Activated CD4-positive, alpha-beta T cell treated with anti-CD3 and anti-CD28 coated beads for 1 hour (primary cell): ENCODE data around the gene ROCK2.
A peak's percentile ranks its signal among the peaks of the same experiment; 100 is the strongest.
"Not testable (repeated sequence)": the region's sequence is repeated elsewhere in the genome, so short reads cannot be mapped to it uniquely, and the experiment has no call there.

Experiments
- DNase-seq: peaks from one replicate; pipeline ENCODE4 v3.0.0-alpha.2; 2020

The ROCK2 gene

GRCh38 chr2:11168488-11168887 is 175.9 kb downstream of the ROCK2 start:
- no peak for DNase-seq

DNA sequence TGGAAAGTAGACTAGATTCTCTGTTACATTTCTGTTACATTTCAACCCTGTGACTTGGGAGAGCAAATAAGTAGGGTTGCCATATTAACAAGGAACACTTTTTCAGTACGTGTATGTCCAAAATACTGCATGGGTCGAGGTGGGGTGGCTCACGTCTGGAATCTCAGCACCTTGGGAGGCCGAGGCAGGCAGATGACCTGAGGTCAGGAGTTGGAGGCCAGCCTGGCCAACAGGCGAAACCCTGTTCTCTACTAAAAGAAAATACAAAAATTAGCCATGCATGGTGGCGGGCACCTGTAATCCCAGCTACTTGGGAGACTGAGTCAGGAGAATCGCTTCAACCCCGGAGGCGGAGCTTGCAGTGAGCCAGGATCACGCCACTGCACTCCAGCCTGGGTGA is 178.0 kb downstream of the ROCK2 start:
- DNase-seq = no peak

DNA sequence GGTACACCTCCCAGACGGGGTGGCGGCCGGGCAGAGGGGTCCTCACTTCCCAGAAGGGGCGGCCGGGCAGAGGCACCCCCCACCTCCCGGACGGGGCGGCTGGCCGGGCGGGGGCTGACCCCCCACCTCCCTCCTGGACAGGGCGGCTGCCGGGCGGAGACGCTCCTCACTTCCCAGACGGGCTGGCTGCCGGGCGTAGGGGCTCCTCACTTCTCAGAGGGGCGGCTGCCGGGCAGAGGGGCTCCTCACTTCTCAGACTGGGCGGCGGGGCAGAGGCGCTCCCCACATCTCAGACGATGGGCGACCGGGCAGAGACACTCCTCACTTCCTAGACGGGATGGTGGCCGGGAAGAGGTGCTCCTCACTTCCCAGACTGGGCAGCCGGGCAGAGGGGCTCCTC is 179.4 kb downstream of the ROCK2 start:
- not testable (repeated sequence) for DNase-seq

- no peak for DNase-seq
Measured at GRCh38 chr2:11163439-11164317, 180.8 kb downstream of the ROCK2 start.

DNA sequence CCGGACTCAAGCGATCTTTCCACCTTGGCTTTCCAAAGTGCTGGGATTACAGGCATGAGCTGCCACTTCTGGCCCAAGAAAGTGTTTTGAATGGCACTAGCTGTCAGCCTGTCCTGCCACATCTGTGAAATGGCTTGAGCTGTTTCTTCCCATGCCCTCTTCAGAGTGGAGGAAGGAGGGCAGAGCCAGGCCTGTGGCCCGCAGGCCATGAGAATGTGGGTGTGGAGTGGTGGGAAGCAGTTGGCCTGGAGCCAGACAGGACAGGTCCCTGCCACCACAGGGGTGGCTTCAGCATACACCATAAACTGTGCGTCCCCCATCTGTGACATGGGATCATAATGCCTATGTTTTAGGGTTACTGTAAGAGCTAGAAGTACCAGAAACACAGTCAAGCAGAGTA is 182.7 kb downstream of the ROCK2 start:
- no peak for DNase-seq

DNA sequence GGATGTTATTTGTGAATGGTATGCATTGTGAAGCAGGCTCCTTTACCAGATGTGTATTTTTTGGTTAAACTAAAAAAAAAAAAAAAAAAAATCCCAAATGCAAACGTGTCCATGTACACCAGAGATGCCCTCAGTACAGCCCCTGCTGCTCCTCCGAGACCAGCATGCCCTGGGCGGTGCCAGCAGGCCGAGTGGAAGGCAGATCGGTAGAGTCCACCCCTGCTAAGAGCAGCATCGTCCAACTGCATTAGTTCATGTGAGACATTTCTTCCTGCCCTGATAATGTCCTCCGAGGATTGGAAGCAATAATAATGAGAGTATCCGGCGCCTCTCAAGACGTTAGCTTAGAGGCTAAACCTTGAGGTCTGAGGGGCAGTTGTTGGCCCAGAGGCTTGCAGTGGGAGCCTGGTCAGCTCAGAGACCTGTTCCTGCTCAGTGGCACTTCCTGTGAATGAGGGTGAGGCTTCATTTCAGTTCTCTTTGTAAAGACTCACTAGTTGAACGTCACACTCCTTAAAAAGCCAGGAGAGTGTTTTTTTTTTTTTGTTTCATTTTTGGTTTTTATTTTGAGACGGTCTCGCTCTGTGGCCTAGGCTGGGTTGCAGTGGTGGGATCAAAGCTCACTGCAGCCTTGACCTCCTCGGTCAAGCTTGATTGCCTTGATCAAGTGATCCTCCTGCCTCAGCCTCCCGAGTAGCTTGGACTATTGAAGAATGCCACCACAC is 183.5 kb downstream of the ROCK2 start:
- no peak for DNase-seq

DNA sequence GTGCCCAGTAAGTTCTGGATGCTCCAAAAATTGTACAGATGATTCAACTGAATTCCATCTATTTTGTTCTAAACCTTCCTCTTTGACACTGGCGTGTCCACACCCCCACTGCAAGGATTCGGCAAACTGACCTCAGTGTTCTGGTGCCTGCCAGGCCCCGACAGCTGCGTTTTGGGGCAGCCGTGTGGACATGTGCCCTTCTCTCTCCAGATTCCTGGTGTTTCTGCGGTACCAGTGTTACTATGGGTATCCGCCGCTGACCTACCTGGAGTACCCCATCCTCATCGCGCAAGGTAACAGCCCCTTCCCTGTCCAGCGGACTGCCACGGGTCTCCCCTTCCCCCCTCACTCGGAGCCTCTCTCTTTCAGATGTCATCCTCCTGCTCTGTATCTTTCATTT is 184.2 kb downstream of the ROCK2 start:
- no peak for DNase-seq

- no peak for DNase-seq
Measured at GRCh38 chr2:11159574-11160170, 184.8 kb downstream of the ROCK2 start.

- DNase-seq = no peak
Measured at GRCh38 chr2:11158916-11159573, 185.4 kb downstream of the ROCK2 start.

DNA sequence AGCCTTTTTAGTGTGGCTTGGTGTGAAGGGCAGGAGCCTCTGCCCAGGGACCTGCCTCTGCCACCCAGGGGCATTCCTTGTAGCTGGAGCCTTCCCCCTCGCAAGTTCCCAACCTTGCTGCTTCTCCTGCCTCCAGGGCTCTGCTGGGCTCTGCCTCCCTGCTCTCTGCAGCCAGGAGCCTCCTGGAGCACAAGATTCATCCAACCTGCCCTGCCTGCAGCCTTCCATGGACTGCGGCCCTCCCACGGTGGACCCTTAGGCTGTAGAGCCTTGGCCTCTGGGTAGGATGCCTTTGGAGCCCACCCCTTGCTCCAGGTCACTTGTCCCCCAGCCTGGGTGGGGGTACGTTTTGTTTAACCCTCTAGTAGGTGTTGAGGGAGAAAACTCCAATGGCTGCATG is 186.7 kb downstream of the ROCK2 start:
- no peak for DNase-seq

DNA sequence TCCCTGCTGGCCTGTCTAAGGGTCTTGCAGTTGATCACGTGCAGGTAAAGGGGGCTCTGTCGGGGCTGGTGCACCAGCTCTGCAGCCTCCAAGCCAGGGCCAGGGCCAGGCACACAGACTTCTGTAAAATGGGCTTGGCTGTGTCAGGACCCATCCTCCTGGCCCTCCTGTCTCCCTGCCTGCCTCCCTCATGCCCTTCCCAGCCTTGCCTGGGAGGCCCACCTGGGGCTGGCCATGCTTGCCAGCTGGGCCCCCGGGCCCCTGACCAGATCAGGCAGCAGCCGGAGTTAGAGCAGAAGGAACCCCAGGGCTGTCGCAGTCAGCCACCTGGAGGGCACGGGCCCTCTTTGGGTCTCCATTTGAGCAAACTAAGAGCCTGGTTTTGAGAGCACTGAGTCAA is 187.1 kb downstream of the ROCK2 start:
- DNase-seq = no peak

DNA sequence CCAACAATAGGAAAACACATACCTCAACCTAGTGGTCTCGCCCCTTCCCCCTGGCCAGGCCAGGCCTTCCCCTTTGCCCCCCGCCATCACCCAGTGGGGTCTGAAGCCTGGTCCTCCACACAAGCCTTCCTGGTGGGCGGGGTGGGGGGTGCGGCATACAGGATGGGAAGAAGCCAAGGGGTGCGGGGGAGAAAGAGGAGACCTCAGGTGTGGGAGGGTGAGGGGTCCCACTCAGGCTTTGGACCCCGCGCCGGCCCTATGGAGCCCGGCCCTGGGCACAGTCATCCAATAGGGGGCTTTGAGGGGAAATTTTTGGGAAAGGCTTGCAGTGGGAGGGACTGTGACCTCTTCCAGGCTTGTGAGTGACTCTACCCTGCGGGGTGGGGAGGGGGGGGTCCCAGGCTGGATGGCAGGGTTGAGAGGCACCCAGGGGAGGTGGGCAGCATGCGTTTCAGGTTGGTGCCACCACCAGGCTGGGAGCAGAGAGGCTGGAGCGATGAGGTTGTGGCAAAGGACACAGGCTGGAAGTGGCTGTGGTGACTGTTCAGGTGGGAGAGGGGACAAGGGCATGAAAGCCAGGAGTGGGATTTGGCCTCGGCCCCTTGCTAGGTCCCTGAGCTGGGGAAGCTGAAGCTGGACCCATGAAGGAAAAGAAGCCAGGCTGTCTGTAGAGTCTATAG is 187.9 kb downstream of the ROCK2 start:
- DNase-seq = no peak

GRCh38 chr2:11155381-11156035 is 188.9 kb downstream of the ROCK2 start, which contains the start of gene SLC66A3:
TSS of gene SLC66A3 (plus strand) at chr2:11155467. CDS start at chr2:11155547, 80 bp downstream.
- DNase-seq = no peak

DNA sequence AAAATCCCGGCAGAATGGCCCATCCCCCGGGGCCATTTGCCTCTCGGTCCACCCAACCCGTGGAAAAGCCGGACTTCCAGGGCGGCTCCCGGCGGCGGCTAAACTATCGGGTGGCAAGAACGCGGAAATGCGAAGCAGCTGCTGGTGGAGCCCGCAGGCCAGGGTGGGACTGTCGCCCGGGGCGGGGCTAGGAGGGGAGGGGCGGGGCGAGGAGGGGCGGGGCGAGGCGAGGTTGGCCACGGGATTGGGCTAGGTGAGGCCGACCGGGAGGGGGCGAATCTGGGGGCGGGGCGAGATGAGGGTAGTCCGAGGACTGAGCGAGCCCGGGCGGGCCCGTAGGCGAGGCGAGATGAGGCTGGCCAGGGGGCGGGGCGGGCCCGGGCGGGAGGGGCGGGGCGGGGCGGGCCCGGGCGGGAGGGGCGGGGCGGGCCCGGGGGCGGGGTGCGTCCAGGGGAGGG is 189.5 kb downstream of the ROCK2 start:
- peak; percentile 97 for DNase-seq

DNA sequence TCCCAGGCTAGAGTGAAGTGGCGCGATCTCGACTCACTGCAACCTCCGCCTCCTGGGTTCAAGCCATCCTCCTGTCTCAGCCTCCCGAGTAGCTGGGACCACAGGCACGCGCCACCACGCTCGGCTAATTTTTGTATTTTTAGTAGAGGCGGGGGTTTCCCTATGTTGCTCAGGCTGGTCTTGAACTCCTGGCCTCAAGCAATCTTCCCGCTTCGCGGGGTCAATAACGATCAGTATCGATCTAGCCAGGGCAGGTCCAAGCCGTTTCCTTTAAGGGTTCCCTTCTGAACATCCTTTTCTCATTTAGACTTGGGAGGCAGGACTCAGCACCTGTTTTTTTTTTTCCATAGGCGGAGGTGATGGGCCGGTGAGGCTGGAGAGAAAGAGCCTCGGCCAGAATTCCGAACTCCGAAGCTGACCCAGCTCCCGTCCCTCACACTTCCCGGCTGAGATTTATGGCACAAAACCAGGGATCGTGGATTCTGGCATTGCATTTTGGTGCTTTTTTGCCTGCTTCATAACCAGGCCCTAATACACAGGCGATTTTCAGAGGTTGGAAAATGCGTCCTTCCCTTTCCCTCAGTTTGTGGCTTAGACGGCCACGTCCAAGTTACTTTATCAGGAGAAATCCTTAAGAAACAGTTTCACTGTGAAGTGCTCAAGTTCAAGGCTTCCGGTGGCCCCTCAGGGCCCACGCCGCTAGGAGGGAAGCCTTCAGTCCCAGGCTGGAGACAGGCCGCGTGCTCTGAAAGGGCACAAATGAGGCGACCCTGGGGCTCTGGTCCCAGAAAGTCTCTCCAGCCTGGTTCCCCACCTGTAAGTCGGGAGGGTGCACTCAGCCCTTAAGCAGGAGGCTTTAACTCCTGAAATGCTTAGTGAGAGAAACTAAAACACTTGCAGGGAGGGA is 190.2 kb downstream of the ROCK2 start:
- no peak for DNase-seq

GRCh38 chr2:11152591-11152990 is 191.8 kb downstream of the ROCK2 start:
- no peak for DNase-seq

DNA sequence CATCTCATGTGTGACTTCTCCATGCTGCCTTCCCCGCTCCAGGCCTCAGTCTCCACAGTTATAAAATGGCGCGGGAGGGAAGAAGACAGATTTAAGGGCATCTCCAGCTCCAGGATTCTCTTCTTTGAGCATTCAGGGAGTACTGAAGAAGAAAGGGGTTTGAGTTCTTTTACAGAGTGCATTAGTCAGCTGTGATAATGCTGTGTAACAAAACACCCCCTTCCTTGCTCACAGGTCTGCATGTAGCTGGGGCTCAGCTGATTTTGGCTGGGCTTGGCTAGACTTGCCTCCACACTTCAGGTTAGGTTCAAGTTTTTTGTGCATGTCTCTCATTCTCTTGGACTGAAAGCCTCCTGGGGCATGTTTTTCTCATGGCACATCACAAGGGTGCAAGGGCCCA is 197.2 kb downstream of the ROCK2 start:
- DNase-seq = no peak

GRCh38 chr2:11146076-11146475 is 198.4 kb downstream of the ROCK2 start:
- DNase-seq = no peak

GRCh38 chr2:11145350-11145749 is 199.1 kb downstream of the ROCK2 start:
- no peak for DNase-seq

GRCh38 chr2:11144738-11145079 is 199.7 kb downstream of the ROCK2 start:
- DNase-seq = no peak
